Loucy (cell line): ENCODE data around the gene LRRC27.

Source experiments
- H2AFZ ChIP-seq: fragments of 200-600 bp; sonication (generic); 2 replicates; pipeline ENCODE4 v1.6.0; 2016; ENCODE audit warnings: antibody characterized with exemption, mild to moderate bottlenecking, low read length, moderate library complexity
- H3F3A ChIP-seq: fragments of 200-600 bp; 2 replicates; pipeline ENCODE4 v1.6.0; 2016; ENCODE audit warnings: antibody characterized with exemption, low read depth, mild to moderate bottlenecking
- H3K27me3 ChIP-seq: fragments of 200-600 bp; sonication (generic); 2 replicates; pipeline ENCODE4 v1.6.1; 2014; ENCODE audit warnings: low read length, mild to moderate bottlenecking; ENCODE audit not compliant: insufficient read depth, poor library complexity, severe bottlenecking
- H3K36me3 ChIP-seq: fragments of 200-600 bp; sonication (generic); 2 replicates; pipeline ENCODE4 v1.6.1; 2016; ENCODE audit warnings: low read length; ENCODE audit not compliant: insufficient read depth
- H3K4me1 ChIP-seq: fragments of 200-600 bp; sonication (generic); 2 replicates; pipeline ENCODE4 v1.5.1; 2014; ENCODE audit warnings: low read length, mild to moderate bottlenecking; ENCODE audit not compliant: insufficient read depth, poor library complexity, severe bottlenecking
- H3K4me2 ChIP-seq: fragments of 200-600 bp; sonication (generic); 2 replicates; pipeline ENCODE4 v1.6.0; 2014; ENCODE audit warnings: antibody characterized with exemption, low read length, low read depth, mild to moderate bottlenecking; ENCODE audit not compliant: poor library complexity, severe bottlenecking
- H3K4me3 ChIP-seq: fragments of 200-600 bp; sonication (generic); 2 replicates; pipeline ENCODE4 v1.5.1; 2014; ENCODE audit warnings: low read length, mild to moderate bottlenecking, mixed read lengths; ENCODE audit not compliant: poor library complexity, severe bottlenecking
- H3K79me2 ChIP-seq: fragments of 200-600 bp; sonication (generic); 2 replicates; pipeline ENCODE4 v1.6.1; 2014; ENCODE audit warnings: low read length; ENCODE audit not compliant: insufficient read depth
- H3K9ac ChIP-seq: fragments of 200-600 bp; sonication (generic); 2 replicates; pipeline ENCODE4 v1.6.0; 2014; ENCODE audit warnings: mild to moderate bottlenecking, low read depth, low read length, moderate library complexity; ENCODE audit not compliant: poor library complexity, severe bottlenecking
- H3K9me2 ChIP-seq: fragments of 200-600 bp; sonication (generic); replicated peaks from 2 replicates; pipeline ENCODE4 v1.6.1; 2016; ENCODE audit warnings: low read depth, low read length, mixed read lengths
- H3K9me3 ChIP-seq: fragments of 200-600 bp; sonication (generic); 2 replicates; pipeline ENCODE4 v1.6.1; 2014; ENCODE audit warnings: mild to moderate bottlenecking, antibody characterized with exemption, low read length, low read depth; ENCODE audit not compliant: insufficient read depth
- H4K20me1 ChIP-seq: fragments of 200-600 bp; sonication (generic); 2 replicates; pipeline ENCODE4 v1.6.0; 2014; ENCODE audit warnings: antibody characterized with exemption, low read length, mild to moderate bottlenecking; ENCODE audit not compliant: insufficient read depth, poor library complexity, severe bottlenecking
- EZH2phosphoT487 ChIP-seq: fragments of 200-600 bp; IDR thresholded peaks from 2 replicates; pipeline ENCODE4 v1.6.1; 2018; ENCODE audit warnings: antibody characterized with exemption, mild to moderate bottlenecking, moderate library complexity, borderline replicate concordance
- TF ChIP-seq, protein P1 (sequence below): fragments of 200-600 bp; sonication (generic); conservative IDR thresholded peaks from 2 replicates; pipeline ENCODE4 v1.5.1; 2014; ENCODE audit warnings: mild to moderate bottlenecking, antibody characterized with exemption, low read length

The LRRC27 gene

DNA sequence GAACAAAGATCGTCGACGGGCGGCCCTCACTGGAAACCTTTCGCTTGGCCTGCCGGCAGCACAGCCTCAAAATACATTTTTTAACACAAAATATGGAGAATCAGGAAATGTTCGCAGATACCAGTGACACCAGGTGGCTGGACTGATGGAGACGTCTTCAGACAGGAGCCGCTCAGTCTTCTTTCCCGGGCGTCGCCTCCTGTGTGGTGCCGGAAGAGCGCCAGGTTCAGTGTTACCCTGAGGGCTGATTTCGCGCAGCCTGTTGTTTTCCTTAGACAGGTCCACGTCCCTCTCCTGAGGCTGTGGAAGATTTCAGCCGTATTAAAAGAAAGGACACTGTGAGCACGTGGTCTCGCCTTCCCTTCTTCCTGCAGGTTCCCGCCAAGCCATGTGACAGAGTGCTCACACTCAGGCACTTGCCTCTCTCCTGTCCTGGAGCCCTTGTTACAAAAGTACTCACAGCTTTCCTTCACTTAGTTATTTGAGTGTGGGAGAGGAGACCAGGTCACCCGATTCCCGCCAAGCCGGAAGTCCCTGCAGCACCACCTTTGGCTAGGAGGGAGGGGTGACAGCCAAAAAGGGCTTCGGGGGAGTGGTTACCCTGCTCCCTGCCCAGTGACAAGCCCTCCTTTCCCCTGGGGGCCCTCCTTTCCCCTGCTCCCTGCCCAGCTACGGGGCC lies 43.3 kb downstream of the LRRC27 start:
- Histone ChIP-seq H2AFZ (no peak overlapping the region), H3F3A (no peaks in the 10 kb centered on the region), H3K4me2 (peak overlapping the region; percentile 19), H4K20me1 (no peaks in the 10 kb centered on the region), H3K27me3 (no peaks in the 10 kb centered on the region), H3K4me1 (peaks cover 13% of the 10 kb centered on the region), H3K9me2 (no peaks in the 10 kb centered on the region), H3K9ac (peak overlapping the region; percentile 32), H3K4me3 (no peak overlapping the region), H3K79me2 (no peaks in the 10 kb centered on the region), H3K9me3 (no peaks in the 10 kb centered on the region), H3K36me3 (no peaks in the 10 kb centered on the region)
- no peak for TF ChIP-seq EZH2phosphoT487
- TF ChIP-seq, protein P1, sequence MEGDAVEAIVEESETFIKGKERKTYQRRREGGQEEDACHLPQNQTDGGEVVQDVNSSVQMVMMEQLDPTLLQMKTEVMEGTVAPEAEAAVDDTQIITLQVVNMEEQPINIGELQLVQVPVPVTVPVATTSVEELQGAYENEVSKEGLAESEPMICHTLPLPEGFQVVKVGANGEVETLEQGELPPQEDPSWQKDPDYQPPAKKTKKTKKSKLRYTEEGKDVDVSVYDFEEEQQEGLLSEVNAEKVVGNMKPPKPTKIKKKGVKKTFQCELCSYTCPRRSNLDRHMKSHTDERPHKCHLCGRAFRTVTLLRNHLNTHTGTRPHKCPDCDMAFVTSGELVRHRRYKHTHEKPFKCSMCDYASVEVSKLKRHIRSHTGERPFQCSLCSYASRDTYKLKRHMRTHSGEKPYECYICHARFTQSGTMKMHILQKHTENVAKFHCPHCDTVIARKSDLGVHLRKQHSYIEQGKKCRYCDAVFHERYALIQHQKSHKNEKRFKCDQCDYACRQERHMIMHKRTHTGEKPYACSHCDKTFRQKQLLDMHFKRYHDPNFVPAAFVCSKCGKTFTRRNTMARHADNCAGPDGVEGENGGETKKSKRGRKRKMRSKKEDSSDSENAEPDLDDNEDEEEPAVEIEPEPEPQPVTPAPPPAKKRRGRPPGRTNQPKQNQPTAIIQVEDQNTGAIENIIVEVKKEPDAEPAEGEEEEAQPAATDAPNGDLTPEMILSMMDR: no peak

GRCh38 chr10:132375795-132376297 lies 43.9 kb downstream of the LRRC27 start:
- TF ChIP-seq, protein P1: no peak
- no peak for TF ChIP-seq EZH2phosphoT487
- no peaks in the 10 kb centered on the region for H3K9me2 ChIP-seq
- no peaks in the 10 kb centered on the region for H3K9me3 ChIP-seq
- H3K4me3 ChIP-seq: no peak overlapping the region
- peak overlapping the region; percentile 19 for H3K4me2 ChIP-seq
- H2AFZ ChIP-seq: no peak overlapping the region
- H3K27me3 ChIP-seq: no peaks in the 10 kb centered on the region
- H3K9ac ChIP-seq: peak overlapping the region; percentile 32
- peaks cover 13% of the 10 kb centered on the region for H3K4me1 ChIP-seq
- no peaks in the 10 kb centered on the region for H3K36me3 ChIP-seq
- H4K20me1 ChIP-seq: no peaks in the 10 kb centered on the region
- no peaks in the 10 kb centered on the region for H3F3A ChIP-seq
- H3K79me2 ChIP-seq: no peaks in the 10 kb centered on the region

GRCh38 chr10:132376394-132376851 lies 44.4 kb downstream of the LRRC27 start:
- H3K4me3 ChIP-seq: no peak overlapping the region
- no peaks in the 10 kb centered on the region for H3K79me2 ChIP-seq
- peaks cover 18% of the 10 kb centered on the region for H3K4me1 ChIP-seq
- no peak overlapping the region for H3K9ac ChIP-seq
- H3K4me2 ChIP-seq: no peak overlapping the region
- no peak overlapping the region for H2AFZ ChIP-seq
- H3K36me3 ChIP-seq: no peaks in the 10 kb centered on the region
- H3F3A ChIP-seq: 0 out of 2 replicates have a peak, but pooled peaks cover 2% of the 10 kb centered on the region
- no peaks in the 10 kb centered on the region for H3K27me3 ChIP-seq
- no peaks in the 10 kb centered on the region for H3K9me2 ChIP-seq
- no peaks in the 10 kb centered on the region for H3K9me3 ChIP-seq
- TF ChIP-seq, protein P1: no peak
- TF ChIP-seq EZH2phosphoT487: no peak
- no peaks in the 10 kb centered on the region for H4K20me1 ChIP-seq
